Spleen (tissue), 11 donors: ENCODE data around the gene FARP1. TPM values are rescaled to one million over a fixed set of nuclear protein-coding genes. Genes with fewer than 3 reads are reported as not detected.
A peak's percentile ranks its signal among the peaks of the same experiment; 100 is the strongest.
"Not testable (repeated sequence)": the region's sequence is repeated elsewhere in the genome, so short reads cannot be mapped to it uniquely, and the experiment has no call there.

Experiments
- DNase-seq: peaks from one replicate; pipeline ENCODE4 v3.0.0-alpha.2; 2020
- H3K27ac ChIP-seq, 8 donors: fragments of 200-600 bp; sonication (generic) in 7 of 8; 1 replicate in 4 of 8; 2 replicates in 4 of 8; pipeline versions ENCODE4 v1.5.0 to v1.8.0; 2016 to 2021; ENCODE audit warnings: inconsistent platforms in 4 of 8, mild to moderate bottlenecking in 4 of 8, moderate library complexity in 1 of 8
- H3K27me3 ChIP-seq, 7 donors: fragments of 200-600 bp; sonication (generic) in 6 of 7; replicated peaks in 1 of 7; 1 replicate in 4 of 7; 2 replicates in 3 of 7; pipeline versions ENCODE4 v1.5.0 to v1.8.0; 2016 to 2021; ENCODE audit warnings: inconsistent platforms in 3 of 7, mild to moderate bottlenecking in 1 of 7
- H3K36me3 ChIP-seq, 6 donors: fragments of 200-600 bp; sonication (generic) in 5 of 6; 1 replicate in 4 of 6; 2 replicates in 2 of 6; pipeline versions ENCODE4 v1.5.0 to v1.8.0; 2016 to 2021; ENCODE audit warnings: inconsistent platforms in 2 of 6
- H3K4me1 ChIP-seq, 6 donors: fragments of 200-600 bp; sonication (generic) in 5 of 6; 1 replicate in 3 of 6; 2 replicates in 3 of 6; pipeline versions ENCODE4 v1.5.0 to v1.8.0; 2016 to 2021; ENCODE audit warnings: inconsistent platforms in 3 of 6
- H3K4me3 ChIP-seq, 8 donors: fragments of 200-600 bp; sonication (generic) in 7 of 8; 1 replicate in 4 of 8; 2 replicates in 4 of 8; pipeline versions ENCODE4 v1.5.0 to v1.8.0; 2016 to 2021; ENCODE audit warnings: inconsistent platforms in 4 of 8, mild to moderate bottlenecking in 4 of 8, moderate library complexity in 2 of 8
- H3K9me3 ChIP-seq, 8 donors: fragments of 200-600 bp; sonication (generic) in 7 of 8; 1 replicate in 4 of 8; 2 replicates in 4 of 8; pipeline versions ENCODE4 v1.5.0 to v1.8.0; 2016 to 2021; ENCODE audit warnings: inconsistent platforms in 4 of 8
- POLR2A ChIP-seq, 3 donors: fragments of 450-650 bp; IDR thresholded peaks; one replicate each; pipeline ENCODE4 v1.5.1; 2017; ENCODE audit warnings: antibody characterized with exemption in 3 of 3, mild to moderate bottlenecking in 1 of 3
- POLR2AphosphoS5 ChIP-seq, 3 donors: sonication (generic); formaldehyde crosslinking; IDR thresholded peaks; one replicate each; pipeline ENCODE4 v1.5.1; 2017; ENCODE audit warnings: antibody characterized with exemption in 3 of 3
- WGBS, 5 donors: extraction: QIAGEN DNeasy Blood & Tissue Kit in 3 of 5; methylation state at CpG; one replicate each; pipeline versions ENCODE4 v1.1.5 to v1.1.7; 2013 to 2018; 5-methylcytosine and 5-hydroxymethylcytosine counted together
- intact Hi-C: fragments of 100-400 bp; cut with DNase I; formaldehyde crosslinking; loops from one replicate; pipeline ENCODE4 v1.15.0; 2023; ENCODE audit warnings: low total_unique reads
- polyA plus RNA-seq, 3 donors: library from polyadenylated mRNA; stranded (reverse); fragments of 200-250 nt; gene quantifications; one replicate each; pipeline ENCODE4 v1.2.1, GENCODE V29; 2013
- total RNA-seq, 7 donors: library from RNA; depleted of rRNA in 3 of 7; stranded (reverse); fragments of >200 nt in 3 of 7; fragmentation: NEBNext Ultra II Directional in 4 of 7; extraction: Animal tissue kit (Norgen Biotek cat#: 25700) in 4 of 7; gene quantifications; one replicate each; pipeline versions ENCODE4 v1.1.0 to v1.2.1, GENCODE V29; 2016 to 2021
- TF ChIP-seq, protein P1 (sequence below), 11 experiments: fragments of 200-600 bp in 7 of 11; fragments of 450-650 bp in 4 of 11; sonication (generic) in 4 of 11; IDR thresholded peaks in 8 of 11; conservative IDR thresholded peaks in 3 of 11; 1 replicate in 7 of 11; 2 replicates in 4 of 11; pipeline versions ENCODE4 v1.4.0 to v1.8.0; 2016 to 2021; ENCODE audit warnings: antibody characterized with exemption in 11 of 11, inconsistent platforms in 4 of 11, mild to moderate bottlenecking in 1 of 11
- donor health status: healthy with polysubstance abuse.
- donor health status: DM: no; HTN: no; CAD: no; lungs with moderate emphysema.
- donor health status: DM: no; HTN: no; CAD: no.
- donor health status: Bipolar disorder and iron deficiency.
- donor health status: healthy.
- donor health status: DM: no; HTN: no; CAD: no.
- donor health status: DM: yes; HTN: yes; CAD: no.

The FARP1 gene
- total and polyA plus RNA-seq, 10 donors: 3.7 to 60.9 (median 33.0) TPM

DNA sequence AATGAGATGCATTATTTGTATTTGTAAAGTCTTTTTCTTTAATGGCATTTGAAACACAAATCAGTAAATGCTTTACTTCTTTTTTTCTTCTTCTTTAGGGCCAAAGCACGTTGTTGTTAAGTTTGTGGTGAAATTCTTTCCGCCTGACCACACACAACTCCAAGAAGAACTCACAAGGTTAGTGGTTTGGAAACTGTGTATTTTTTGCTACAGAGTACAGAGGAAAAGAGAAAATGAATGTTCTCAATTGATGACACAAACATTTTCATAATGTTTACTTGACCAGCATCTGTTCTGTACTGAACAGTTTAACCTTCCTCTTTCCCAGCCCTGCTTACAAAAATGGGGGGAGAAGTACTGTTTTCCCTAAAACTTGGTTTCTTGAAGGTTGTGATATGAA is 225.1 kb downstream of the FARP1 start:
- 55 to 70% (median 64%) methylated on average over 2 of the region's 2 CpGs for whole genome bisulfite sequencing, 5 donors
- no peak for TF ChIP-seq POLR2A (IDR thresholded peaks at IDR 0.05)
- no peak for TF ChIP-seq POLR2AphosphoS5 (IDR thresholded peaks at IDR 0.05)
- TF ChIP-seq, protein P1, sequence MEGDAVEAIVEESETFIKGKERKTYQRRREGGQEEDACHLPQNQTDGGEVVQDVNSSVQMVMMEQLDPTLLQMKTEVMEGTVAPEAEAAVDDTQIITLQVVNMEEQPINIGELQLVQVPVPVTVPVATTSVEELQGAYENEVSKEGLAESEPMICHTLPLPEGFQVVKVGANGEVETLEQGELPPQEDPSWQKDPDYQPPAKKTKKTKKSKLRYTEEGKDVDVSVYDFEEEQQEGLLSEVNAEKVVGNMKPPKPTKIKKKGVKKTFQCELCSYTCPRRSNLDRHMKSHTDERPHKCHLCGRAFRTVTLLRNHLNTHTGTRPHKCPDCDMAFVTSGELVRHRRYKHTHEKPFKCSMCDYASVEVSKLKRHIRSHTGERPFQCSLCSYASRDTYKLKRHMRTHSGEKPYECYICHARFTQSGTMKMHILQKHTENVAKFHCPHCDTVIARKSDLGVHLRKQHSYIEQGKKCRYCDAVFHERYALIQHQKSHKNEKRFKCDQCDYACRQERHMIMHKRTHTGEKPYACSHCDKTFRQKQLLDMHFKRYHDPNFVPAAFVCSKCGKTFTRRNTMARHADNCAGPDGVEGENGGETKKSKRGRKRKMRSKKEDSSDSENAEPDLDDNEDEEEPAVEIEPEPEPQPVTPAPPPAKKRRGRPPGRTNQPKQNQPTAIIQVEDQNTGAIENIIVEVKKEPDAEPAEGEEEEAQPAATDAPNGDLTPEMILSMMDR (IDR thresholded peaks at IDR 0.05 in 8 of 11, conservative IDR thresholded peaks at IDR 0.05 in 3 of 11): no peak
- Histone ChIP-seq H3K27ac (peak overlapping the region in 3 of 8 donors; percentile 25 to 72 (median 54)), H3K9me3 (no peaks in the 10 kb centered on the region), H3K4me1 (peaks cover 0 to 5% (median 0%) of the 10 kb centered on the region in 6 donors), H3K36me3 (peaks cover 0 to 8% (median 0%) of the 10 kb centered on the region in 6 donors), H3K27me3 (no peaks in the 10 kb centered on the region), H3K4me3 (no peak overlapping the region)
- intact Hi-C loops: no loop called here
- no peak for DNase-seq

DNA sequence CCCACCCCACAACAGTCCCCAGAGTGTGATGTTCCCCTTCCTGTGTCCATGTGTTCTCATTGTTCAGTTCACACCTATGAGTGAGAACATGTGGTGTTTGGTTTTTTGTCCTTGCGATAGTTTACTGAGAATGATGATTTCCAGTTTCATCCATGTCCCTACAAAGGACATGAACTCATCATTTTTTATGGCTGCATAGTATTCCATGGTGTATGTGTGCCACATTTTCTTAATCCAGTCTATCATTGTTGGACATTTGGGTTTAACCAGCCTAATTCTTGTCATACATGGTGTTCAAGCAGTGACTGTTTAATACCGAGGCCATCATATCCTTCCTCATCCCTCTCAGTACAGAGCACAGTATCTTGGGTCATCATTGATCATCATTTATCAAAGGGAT is 226.6 kb downstream of the FARP1 start:
- DNase-seq, H3K9me3 ChIP-seq, H3K4me3 ChIP-seq, H3K4me1 ChIP-seq, intact Hi-C loops, H3K36me3 ChIP-seq, H3K27me3 ChIP-seq, H3K27ac ChIP-seq: not testable (repeated sequence)
- WGBS, 5 donors: 87 to 99% (median 93%) methylated on average over 2 of the region's 2 CpGs

DNA sequence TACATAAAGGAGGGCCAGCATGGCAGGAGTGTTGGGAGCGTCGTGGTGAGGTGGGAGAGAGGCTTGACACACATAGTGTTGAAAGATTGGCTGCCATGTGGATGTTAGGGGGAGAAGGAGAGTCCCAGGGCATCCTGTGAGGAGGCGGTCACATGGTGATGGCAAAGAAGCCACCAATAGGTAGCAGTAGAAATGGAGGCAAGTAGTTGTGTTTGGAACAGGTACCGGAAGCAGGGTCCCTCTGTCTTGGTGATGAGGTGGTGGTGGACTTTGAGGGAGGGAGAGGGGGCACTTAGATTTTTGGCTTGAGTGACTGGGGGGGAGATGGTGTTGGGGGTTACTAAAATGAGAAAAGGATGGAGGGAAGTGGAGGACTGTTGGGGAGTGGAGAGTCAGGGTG is 227.4 kb downstream of the FARP1 start:
- TF ChIP-seq POLR2AphosphoS5 (IDR thresholded peaks at IDR 0.05) (no peak), POLR2A (IDR thresholded peaks at IDR 0.05) (no peak)
- TF ChIP-seq, protein P1 (IDR thresholded peaks at IDR 0.05 in 8 of 11, conservative IDR thresholded peaks at IDR 0.05 in 3 of 11): no peak
- DNase-seq: no peak
- Histone ChIP-seq H3K4me3 (no peak overlapping the region), H3K4me1 (peaks cover 0 to 6% (median 0%) of the 10 kb centered on the region in 6 donors), H3K9me3 (peaks cover 0 to 13% (median 10%) of the 10 kb centered on the region in 8 donors), H3K36me3 (peaks cover 0 to 8% (median 0%) of the 10 kb centered on the region in 6 donors), H3K27ac (no peak overlapping the region), H3K27me3 (no peaks in the 10 kb centered on the region)
- WGBS, 5 donors: 80 to 96% (median 91%) methylated on average over 4 of the region's 4 CpGs
- intact Hi-C loops: no loop called here

DNA sequence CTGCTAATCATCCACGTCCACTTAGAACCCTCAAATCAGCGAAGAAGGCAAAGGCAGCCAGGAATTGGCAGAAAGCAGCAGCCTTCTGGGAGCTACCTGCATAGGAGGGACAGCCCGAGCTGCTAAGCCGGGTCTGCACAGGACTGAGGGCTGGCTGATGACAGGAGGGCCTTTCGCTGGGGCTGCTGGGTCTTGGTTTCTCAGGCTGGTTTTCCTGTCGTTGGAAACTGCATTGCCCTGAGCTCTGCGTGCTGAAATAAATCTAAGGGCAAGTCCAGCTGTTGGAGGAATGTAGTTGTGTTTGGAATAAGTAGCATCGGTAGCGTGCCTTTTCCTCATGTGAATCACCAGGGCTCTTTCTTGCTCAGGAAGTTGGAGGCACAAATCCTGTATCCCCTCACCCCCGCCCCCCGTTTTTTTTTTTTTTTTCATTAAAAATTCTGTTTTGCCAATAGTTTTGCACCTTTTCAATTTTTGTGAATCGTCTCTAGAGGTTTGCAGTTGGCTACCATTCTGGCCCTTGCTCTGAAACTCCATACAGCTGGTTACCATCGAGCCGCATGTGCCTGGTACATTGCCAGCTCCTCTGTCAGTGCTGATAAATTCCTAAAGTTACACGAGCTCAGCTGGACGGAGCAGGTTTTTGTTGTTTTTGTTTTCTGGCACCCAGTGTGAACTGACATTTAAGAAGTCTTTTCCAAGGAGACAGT is 228.1 kb downstream of the FARP1 start:
- H3K4me3 ChIP-seq: no peak overlapping the region
- H3K4me1 ChIP-seq: peaks cover 0 to 6% (median 0%) of the 10 kb centered on the region in 6 donors
- no peak overlapping the region for H3K27ac ChIP-seq
- DNase-seq: no peak
- H3K27me3 ChIP-seq: no peaks in the 10 kb centered on the region
- TF ChIP-seq POLR2A (IDR thresholded peaks at IDR 0.05) (no peak), POLR2AphosphoS5 (IDR thresholded peaks at IDR 0.05) (no peak)
- TF ChIP-seq, protein P1 (IDR thresholded peaks at IDR 0.05 in 8 of 11, conservative IDR thresholded peaks at IDR 0.05 in 3 of 11): no peak
- H3K36me3 ChIP-seq: peaks cover 0 to 8% (median 0%) of the 10 kb centered on the region in 6 donors
- H3K9me3 ChIP-seq: peaks cover 0 to 13% (median 10%) of the 10 kb centered on the region in 8 donors
- 66 to 83% (median 80%) methylated on average over 16 of the region's 16 CpGs for WGBS, 5 donors
- intact Hi-C loops: no loop called here
